Astrocyte of the spinal cord (primary cell): ENCODE results near the gene ERG.

Source experiments
- DNase-seq: peaks from one replicate; pipeline ENCODE4 v3.0.0; 2011; ENCODE audit warnings: low read depth, low spot score
- H3K4me3 ChIP-seq: 2 replicates; pipeline ENCODE4 v1.5.1; 2011; ENCODE audit warnings: low read depth, mild to moderate bottlenecking, low read length, moderate library complexity
- CTCF ChIP-seq: IDR thresholded peaks from 2 replicates; pipeline ENCODE4 v1.5.1; 2012; ENCODE audit warnings: low read depth, mild to moderate bottlenecking, low read length, inconsistent platforms
- in situ Hi-C: cut with HindIII; loops from 2 replicates; pipeline ENCODE4 v1.10.0; 2017; ENCODE audit warnings: low sequenced_read_pairs

Gene ERG

GRCh38 chr21:38448671-38449385, 49.4 kb downstream of the ERG start:
- in situ Hi-C loops, result no loop called here
- no peak for TF ChIP-seq CTCF
- H3K4me3 ChIP-seq, result no peak overlapping the region
- DNase-seq, result no peak

GRCh38 chr21:38447611-38448010, 50.7 kb downstream of the ERG start:
- no peak overlapping the region for H3K4me3 ChIP-seq
- in situ Hi-C loops, result no loop called here
- TF ChIP-seq CTCF, result no peak
- DNase-seq, result no peak

- H3K4me3 ChIP-seq, result no peak overlapping the region
- no peak for DNase-seq
- in situ Hi-C loops, result no loop called here
- no peak for TF ChIP-seq CTCF
Observed at GRCh38 chr21:38444691-38445090, 53.6 kb downstream of the ERG start.

GRCh38 chr21:38443110-38443509, 55.2 kb downstream of the ERG start:
- in situ Hi-C loops, result no loop called here
- TF ChIP-seq CTCF, result no peak
- H3K4me3 ChIP-seq, result no peak overlapping the region
- DNase-seq, result no peak

- H3K4me3 ChIP-seq, result no peak overlapping the region
- DNase-seq, result no peak
- no peak for TF ChIP-seq CTCF
- in situ Hi-C loops, result no loop called here
Observed at GRCh38 chr21:38441153-38441552, 57.1 kb downstream of the ERG start.

GRCh38 chr21:38440746-38441145, 57.5 kb downstream of the ERG start:
- no peak overlapping the region for H3K4me3 ChIP-seq
- DNase-seq, result peak; percentile 91
- in situ Hi-C loops, result no loop called here
- no peak for TF ChIP-seq CTCF
